Panc1 (cell line): Measurements from ENCODE around the gene IGSF21. TPM values are rescaled to one million over a fixed set of nuclear protein-coding genes. Genes with fewer than 3 reads are reported as not detected.

Experiments
- ATAC-seq: fragments of 200-7000 bp; cut with Tn5 transposase; 2 replicates; pipeline ENCODE4 v1.9.1; 2020; ENCODE audit warnings: mild to moderate bottlenecking, moderate library complexity
- BruUV-seq: library from RNA; stranded (reverse); fragments of 400-500 nt; replicated peaks from 2 replicates; lab custom pipeline; 2021; lab: Mats Ljungman, UMichigan
- CTCF ChIA-PET: fragments of 300-600 bp; sonication (Branson Sonifier 250); formaldehyde crosslinking; loops from one replicate; lab custom pipeline; 2022; ENCODE audit warnings: antibody characterized with exemption; lab: Charles Lee
- POLR2A ChIA-PET: fragments of 300-600 bp; sonication (Branson Sonifier 250); formaldehyde crosslinking; loops from one replicate; lab custom pipeline; 2022; ENCODE audit warnings: antibody characterized with exemption; lab: Charles Lee
- DNase-seq: peaks from one replicate; pipeline ENCODE4 v3.0.0-alpha.2; 2010; ENCODE audit warnings: low read depth, low spot score
- H3K27ac ChIP-seq: 2 replicates; pipeline ENCODE4 v1.5.1; 2011; ENCODE audit warnings: mild to moderate bottlenecking, low read length, inconsistent platforms
- H3K27me3 ChIP-seq: fragments of 200-500 bp; sonication (Bioruptor generic); 2 replicates; pipeline ENCODE4 v1.6.0; 2014; ENCODE audit warnings: low read length, inconsistent platforms; ENCODE audit not compliant: control insufficient read depth, insufficient read depth
- H3K36me3 ChIP-seq: fragments of 200-500 bp; sonication (Bioruptor generic); 2 replicates; pipeline ENCODE4 v1.5.1; 2014; ENCODE audit warnings: inconsistent platforms, mild to moderate bottlenecking, low read length, moderate library complexity; ENCODE audit not compliant: control insufficient read depth, insufficient read depth
- H3K4me1 ChIP-seq: 2 replicates; pipeline ENCODE4 v1.5.1; 2011; ENCODE audit warnings: inconsistent platforms, mild to moderate bottlenecking, low read length, moderate library complexity; ENCODE audit not compliant: control insufficient read depth, insufficient read depth
- H3K4me3 ChIP-seq, 2 experiments: 2 replicates each; pipeline ENCODE4 v1.5.1; 2011 to 2012; ENCODE audit warnings: low read depth in 2 of 2, low read length in 2 of 2, mild to moderate bottlenecking in 2 of 2, inconsistent platforms in 1 of 2, moderate library complexity in 1 of 2
- H3K9me3 ChIP-seq: fragments of 200-500 bp; sonication (Bioruptor generic); 2 replicates; pipeline ENCODE4 v1.5.1; 2014; ENCODE audit warnings: low read depth, mild to moderate bottlenecking, inconsistent platforms, low read length, moderate library complexity; ENCODE audit not compliant: control insufficient read depth, insufficient read depth
- POLR2AphosphoS5 ChIP-seq: IDR thresholded peaks from 2 replicates; pipeline ENCODE4 v1.6.1; 2012; ENCODE audit warnings: mild to moderate bottlenecking, low read depth, low read length, moderate library complexity
- REST ChIP-seq, 2 experiments: IDR thresholded peaks; 2 replicates each; pipeline ENCODE4 v1.6.1; 2011 to 2012; ENCODE audit warnings: low read depth in 2 of 2, control low read depth in 1 of 2, low read length in 1 of 2, mild to moderate bottlenecking in 1 of 2, moderate library complexity in 1 of 2; ENCODE audit not compliant: insufficient read depth in 1 of 2
- SIN3A ChIP-seq: IDR thresholded peaks from 2 replicates; pipeline ENCODE4 v1.6.1; 2012; ENCODE audit warnings: low read depth, mild to moderate bottlenecking, low read length, moderate library complexity, borderline replicate concordance; ENCODE audit not compliant: insufficient read depth
- TCF7L2 ChIP-seq: IDR thresholded peaks from 2 replicates; pipeline ENCODE4 v1.6.1; 2011; ENCODE audit warnings: mild to moderate bottlenecking, low read depth, low read length, inconsistent platforms
- in situ Hi-C: cut with HindIII; loops from 2 replicates; pipeline ENCODE4 v1.10.0; 2016; ENCODE audit warnings: low sequenced_read_pairs, low pct_unique_long_range_greater_than_20kb
- intact Hi-C: fragments of 100-400 bp; cut with micrococcal nuclease; formaldehyde crosslinking; loops from one replicate; pipeline ENCODE4 v1.10.0; 2022; ENCODE audit not compliant: unreplicated experiment
- total RNA-seq: library from RNA; stranded (reverse); gene quantifications from one replicate; pipeline ENCODE4 v1.2.1, GENCODE V29; 2021; ENCODE audit not compliant: unreplicated experiment
- TF ChIP-seq, protein P1 (sequence below): fragments of 450-650 bp; IDR thresholded peaks from 2 replicates; pipeline ENCODE4 v1.5.1; 2017; ENCODE audit warnings: mild to moderate bottlenecking

The IGSF21 gene
- total RNA-seq, 1 experiment from 2014 or later: not detected

- Histone ChIP-seq H3K4me3 (no peak overlapping the region), H3K36me3 (no peaks in the 10 kb centered on the region), H3K4me1 (no peaks in the 10 kb centered on the region), H3K27me3 (peaks cover 4% of the 10 kb centered on the region; the same call in 1 of the 2 replicates), H3K27ac (no peak overlapping the region), H3K9me3 (no peaks in the 10 kb centered on the region)
- ATAC-seq (no peak), DNase-seq (no peak)
- no peak for TF ChIP-seq TCF7L2
- no peak for TF ChIP-seq POLR2AphosphoS5
- TF ChIP-seq SIN3A: no peak
- TF ChIP-seq, protein P1, sequence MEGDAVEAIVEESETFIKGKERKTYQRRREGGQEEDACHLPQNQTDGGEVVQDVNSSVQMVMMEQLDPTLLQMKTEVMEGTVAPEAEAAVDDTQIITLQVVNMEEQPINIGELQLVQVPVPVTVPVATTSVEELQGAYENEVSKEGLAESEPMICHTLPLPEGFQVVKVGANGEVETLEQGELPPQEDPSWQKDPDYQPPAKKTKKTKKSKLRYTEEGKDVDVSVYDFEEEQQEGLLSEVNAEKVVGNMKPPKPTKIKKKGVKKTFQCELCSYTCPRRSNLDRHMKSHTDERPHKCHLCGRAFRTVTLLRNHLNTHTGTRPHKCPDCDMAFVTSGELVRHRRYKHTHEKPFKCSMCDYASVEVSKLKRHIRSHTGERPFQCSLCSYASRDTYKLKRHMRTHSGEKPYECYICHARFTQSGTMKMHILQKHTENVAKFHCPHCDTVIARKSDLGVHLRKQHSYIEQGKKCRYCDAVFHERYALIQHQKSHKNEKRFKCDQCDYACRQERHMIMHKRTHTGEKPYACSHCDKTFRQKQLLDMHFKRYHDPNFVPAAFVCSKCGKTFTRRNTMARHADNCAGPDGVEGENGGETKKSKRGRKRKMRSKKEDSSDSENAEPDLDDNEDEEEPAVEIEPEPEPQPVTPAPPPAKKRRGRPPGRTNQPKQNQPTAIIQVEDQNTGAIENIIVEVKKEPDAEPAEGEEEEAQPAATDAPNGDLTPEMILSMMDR: no peak
- TF ChIP-seq REST (IDR thresholded peaks at IDR 0.05; ENCODE audit: insufficient read depth in 1 of 2, low read depth in 2 of 2, low read length in 1 of 2): no peak
- POLR2A ChIA-PET: no interaction called here
- no TSS peak for BruUV-seq
- in situ Hi-C loops (no loop called here), intact Hi-C loops (no loop called here)
- CTCF ChIA-PET: no interaction called here
Measured at GRCh38 chr1:18314399-18314798, 206.8 kb downstream of the IGSF21 start.

GRCh38 chr1:18315449-18315848, 207.9 kb downstream of the IGSF21 start:
- no TSS peak for BruUV-seq
- POLR2A ChIA-PET: no interaction called here
- intact Hi-C loops (no loop called here), in situ Hi-C loops (no loop called here)
- TF ChIP-seq REST (IDR thresholded peaks at IDR 0.05; ENCODE audit: insufficient read depth in 1 of 2, low read depth in 2 of 2, low read length in 1 of 2) (no peak), TCF7L2 (no peak), POLR2AphosphoS5 (no peak), SIN3A (no peak)
- TF ChIP-seq, protein P1: no peak
- ATAC-seq (no peak), DNase-seq (no peak)
- no peaks in the 10 kb centered on the region for H3K9me3 ChIP-seq
- no peak overlapping the region for H3K27ac ChIP-seq
- CTCF ChIA-PET: no interaction called here
- no peaks in the 10 kb centered on the region for H3K36me3 ChIP-seq
- H3K27me3 ChIP-seq: peaks cover 4% of the 10 kb centered on the region; the same call in 1 of the 2 replicates
- H3K4me3 ChIP-seq: no peak overlapping the region
- H3K4me1 ChIP-seq: no peaks in the 10 kb centered on the region
